ENCODE data around the gene TAF4B.
"Not testable (repeated sequence)": the region's sequence is repeated elsewhere in the genome, so short reads cannot be mapped to it uniquely, and the experiment has no call there.

Gene TAF4B

GRCh38 chr18:26378701-26379100 lies 152.5 kb downstream of the TAF4B start:
- no peak for DNase-seq (ENCODE audit: low read depth in 3 of 3, low spot score in 1 of 3)

- DNase-seq (ENCODE audit: low read depth in 3 of 3, low spot score in 1 of 3), result not testable (repeated sequence)
These were observed 155.3 kb downstream of the TAF4B start for GRCh38 chr18:26381555-26381954.

GRCh38 chr18:26383454-26384270 lies 157.4 kb downstream of the TAF4B start:
- no peak for DNase-seq (ENCODE audit: low read depth in 3 of 3, low spot score in 1 of 3)

- no peak for DNase-seq (ENCODE audit: low read depth in 3 of 3, low spot score in 1 of 3)
These were observed 159.8 kb downstream of the TAF4B start for GRCh38 chr18:26386002-26386401.

- DNase-seq (ENCODE audit: low read depth in 3 of 3, low spot score in 1 of 3), result no peak
These were observed 160.2 kb downstream of the TAF4B start for GRCh38 chr18:26386441-26386840.

- no peak for DNase-seq (ENCODE audit: low read depth in 3 of 3, low spot score in 1 of 3)
These were observed 167.9 kb downstream of the TAF4B start for GRCh38 chr18:26394047-26394654.

- no peak for DNase-seq (ENCODE audit: low read depth in 3 of 3, low spot score in 1 of 3)
These were observed 170.8 kb downstream of the TAF4B start for GRCh38 chr18:26397019-26397418.

GRCh38 chr18:26403491-26403890 lies 177.2 kb downstream of the TAF4B start:
- DNase-seq (ENCODE audit: low read depth in 3 of 3, low spot score in 1 of 3), result no peak

- no peak for DNase-seq (ENCODE audit: low read depth in 3 of 3, low spot score in 1 of 3)
These were observed 179.1 kb downstream of the TAF4B start for GRCh38 chr18:26405190-26405801.

GRCh38 chr18:26406324-26406723 lies 180.1 kb downstream of the TAF4B start:
- no peak for DNase-seq (ENCODE audit: low read depth in 3 of 3, low spot score in 1 of 3)

- no peak for DNase-seq (ENCODE audit: low read depth in 3 of 3, low spot score in 1 of 3)
These were observed 180.7 kb downstream of the TAF4B start for GRCh38 chr18:26406854-26407517.

GRCh38 chr18:26407736-26408601 lies 181.7 kb downstream of the TAF4B start:
- DNase-seq (ENCODE audit: low read depth in 3 of 3, low spot score in 1 of 3), result no peak

GRCh38 chr18:26409091-26409490 lies 182.8 kb downstream of the TAF4B start:
- DNase-seq (ENCODE audit: low read depth in 3 of 3, low spot score in 1 of 3), result no peak

- no peak for DNase-seq (ENCODE audit: low read depth in 3 of 3, low spot score in 1 of 3)
These were observed 188.7 kb downstream of the TAF4B start for GRCh38 chr18:26414901-26415440.

- DNase-seq (ENCODE audit: low read depth in 3 of 3, low spot score in 1 of 3), result no peak
These were observed 189.4 kb downstream of the TAF4B start for GRCh38 chr18:26415631-26416030.

GRCh38 chr18:26416652-26417150 lies 190.5 kb downstream of the TAF4B start:
- no peak for DNase-seq (ENCODE audit: low read depth in 3 of 3, low spot score in 1 of 3)

- DNase-seq (ENCODE audit: low read depth in 3 of 3, low spot score in 1 of 3), result no peak
These were observed 190.9 kb downstream of the TAF4B start for GRCh38 chr18:26417190-26417589.

- no peak for DNase-seq (ENCODE audit: low read depth in 3 of 3, low spot score in 1 of 3)
These were observed 192.0 kb downstream of the TAF4B start for GRCh38 chr18:26418225-26418624.

- DNase-seq (ENCODE audit: low read depth in 3 of 3, low spot score in 1 of 3), result no peak
These were observed 193.5 kb downstream of the TAF4B start for GRCh38 chr18:26419746-26420145.

- no peak for DNase-seq (ENCODE audit: low read depth in 3 of 3, low spot score in 1 of 3)
These were observed 195.3 kb downstream of the TAF4B start for GRCh38 chr18:26421503-26421902.
